NCI-H2196 (cell line): Measurements from ENCODE around the gene VAV1.
"Not testable (repeated sequence)": the region's sequence is repeated elsewhere in the genome, so short reads cannot be mapped to it uniquely, and the experiment has no call there.

Experiments used
- DNase-seq: peaks from one replicate; lab custom pipeline; 2025; ENCODE audit not compliant: unreplicated experiment; lab: John Stamatoyannopoulos, UW

VAV1 gene

GRCh38 chr19:6842871-6843607, 70.5 kb downstream of the VAV1 start:
- no peak for DNase-seq

- no peak for DNase-seq
Measured at GRCh38 chr19:6847828-6848200, 75.3 kb downstream of the VAV1 start.

GRCh38 chr19:6848986-6849385, 76.5 kb downstream of the VAV1 start:
- no peak for DNase-seq

GRCh38 chr19:6849876-6850275, 77.4 kb downstream of the VAV1 start:
- no peak for DNase-seq

- no peak for DNase-seq
Measured at GRCh38 chr19:6851359-6851758, 78.9 kb downstream of the VAV1 start.

- no peak for DNase-seq
Measured at GRCh38 chr19:6852001-6852400, 79.5 kb downstream of the VAV1 start.

- no peak for DNase-seq
Measured at GRCh38 chr19:6853868-6854267, 81.4 kb downstream of the VAV1 start.

GRCh38 chr19:6854758-6855157, 82.2 kb downstream of the VAV1 start:
- no peak for DNase-seq

- DNase-seq, result no peak
Measured at GRCh38 chr19:6856749-6857372, 84.4 kb downstream of the VAV1 start.

- DNase-seq, result no peak
Measured at GRCh38 chr19:6861683-6862286, 89.3 kb downstream of the VAV1 start.

- peak; percentile 80 for DNase-seq
Measured at GRCh38 chr19:6862673-6863078, 90.2 kb downstream of the VAV1 start.

- no peak for DNase-seq
Measured at GRCh38 chr19:6864325-6864940, 91.9 kb downstream of the VAV1 start.

GRCh38 chr19:6865849-6866248, 93.3 kb downstream of the VAV1 start:
- no peak for DNase-seq

- DNase-seq, result no peak
Measured at GRCh38 chr19:6866741-6867151, 94.2 kb downstream of the VAV1 start.

- no peak for DNase-seq
Measured at GRCh38 chr19:6868351-6868750, 95.8 kb downstream of the VAV1 start.

GRCh38 chr19:6869151-6869882, 96.8 kb downstream of the VAV1 start:
- DNase-seq, result not testable (repeated sequence)

- no peak for DNase-seq
Measured at GRCh38 chr19:6873708-6874431, 101.4 kb downstream of the VAV1 start.

- no peak for DNase-seq
Measured at GRCh38 chr19:6875218-6875617, 102.7 kb downstream of the VAV1 start.

GRCh38 chr19:6876748-6877147, 104.2 kb downstream of the VAV1 start:
- DNase-seq, result no peak

GRCh38 chr19:6877766-6878165, 105.3 kb downstream of the VAV1 start:
- DNase-seq, result no peak
